CD4-positive, alpha-beta T cell (primary cell): ENCODE measurements around the gene VPS8. TPM values are rescaled to one million over a fixed set of nuclear protein-coding genes. Genes with fewer than 3 reads are reported as not detected.

Experiments used
- ATAC-seq: fragments of 200-7000 bp; cut with Tn5 transposase; one replicate; pipeline ENCODE4 v1.10.0; 2022; ENCODE audit warnings: mild to moderate bottlenecking; ENCODE audit not compliant: poor library complexity
- CTCF ChIA-PET: fragments of 350-600 bp; sonication (Branson Sonifier 250); formaldehyde crosslinking; loops from one replicate; lab custom pipeline; 2021; ENCODE audit warnings: antibody characterized with exemption, inconsistent platforms; lab: Charles Lee
- POLR2A ChIA-PET: fragments of 350-600 bp; sonication (Branson Sonifier 250); formaldehyde crosslinking; loops from one replicate; lab custom pipeline; 2021; ENCODE audit warnings: antibody characterized with exemption, inconsistent platforms; lab: Charles Lee
- DNase-seq, 14 experiments: peaks; one replicate each; pipeline ENCODE4 v3.0.0-alpha.2; 2013 to 2020; ENCODE audit warnings: mixed read lengths in 2 of 14
- H3K27ac ChIP-seq, 2 donors: one replicate each; pipeline versions ENCODE4 v1.5.1 to v1.7.0; 2013; ENCODE audit warnings: low read length in 2 of 2, low read depth in 1 of 2, mild to moderate bottlenecking in 1 of 2
- H3K27me3 ChIP-seq, 2 experiments: 1 replicate in 1 of 2; 2 replicates in 1 of 2; pipeline versions ENCODE4 v1.6.1 to v1.7.0; 2013; ENCODE audit warnings: low read length in 2 of 2, control low read depth in 1 of 2, mild to moderate bottlenecking in 1 of 2, moderate library complexity in 1 of 2; ENCODE audit not compliant: insufficient read depth in 2 of 2, control insufficient read depth in 1 of 2
- H3K36me3 ChIP-seq: one replicate; pipeline ENCODE4 v1.6.1; 2013; ENCODE audit warnings: low read length, control low read depth; ENCODE audit not compliant: insufficient read depth
- H3K4me1 ChIP-seq: one replicate; pipeline ENCODE4 v1.6.1; 2013; ENCODE audit warnings: low read length, control low read depth; ENCODE audit not compliant: insufficient read depth
- H3K4me3 ChIP-seq: one replicate; pipeline ENCODE4 v1.5.1; 2013; ENCODE audit warnings: mild to moderate bottlenecking, low read length, moderate library complexity
- H3K9me3 ChIP-seq, 2 experiments: 1 replicate in 1 of 2; 2 replicates in 1 of 2; pipeline versions ENCODE4 v1.6.1 to v1.7.0; 2013; ENCODE audit warnings: low read length in 2 of 2, mild to moderate bottlenecking in 2 of 2, control low read depth in 1 of 2, moderate library complexity in 1 of 2; ENCODE audit not compliant: control insufficient read depth in 1 of 2, insufficient read depth in 1 of 2
- H3K27ac Mint-ChIP-seq: one replicate; pipeline ENCODE4 v1.8.0; 2020; ENCODE audit warnings: mixed read lengths
- H3K27me3 Mint-ChIP-seq: one replicate; pipeline ENCODE4 v1.8.0; 2021; ENCODE audit warnings: mixed read lengths
- H3K36me3 Mint-ChIP-seq: one replicate; pipeline ENCODE4 v1.8.0; 2021; ENCODE audit warnings: low read depth, mixed read lengths
- H3K4me1 Mint-ChIP-seq: one replicate; pipeline ENCODE4 v1.8.0; 2021; ENCODE audit warnings: low read depth, mixed read lengths
- H3K4me3 Mint-ChIP-seq: one replicate; pipeline ENCODE4 v1.8.0; 2020; ENCODE audit warnings: mild to moderate bottlenecking, mixed read lengths
- H3K9me3 Mint-ChIP-seq: one replicate; pipeline ENCODE4 v1.8.0; 2020; ENCODE audit warnings: mixed read lengths
- CTCF ChIP-seq: fragments of 200-600 bp; IDR thresholded peaks from one replicate; pipeline ENCODE4 v1.8.0; 2022; ENCODE audit warnings: antibody characterized with exemption, mild to moderate bottlenecking
- intact Hi-C, 2 experiments: fragments of 100-400 bp; cut with DNase I in 1 of 2; cut with micrococcal nuclease in 1 of 2; formaldehyde crosslinking; loops; one replicate each; pipeline versions ENCODE4 v1.15.1 to v1.9.0; 2023 to 2025; cut with DNase I, micrococcal nuclease
- total RNA-seq, 174 experiments: library from RNA in 2 of 174; stranded (reverse) in 2 of 174; gene quantifications; one replicate each; pipeline ENCODE4 v1.2.3 and lab custom pipeline; 2021 to 2026

VPS8 gene
- total RNA-seq, 2 experiments from 2014 or later, result 56.8 to 61.2 TPM

GRCh38 chr3:184832044-184832443, 20.1 kb downstream of the VPS8 start:
- Histone ChIP-seq H3K4me3 (no peak overlapping the region), H3K27ac (no peak overlapping the region), H3K4me1 (no peaks in the 10 kb centered on the region), H3K9me3 (no peaks in the 10 kb centered on the region), H3K36me3 (peaks cover 60% of the 10 kb centered on the region), H3K27me3 (no peaks in the 10 kb centered on the region)
- H3K9me3 Mint-ChIP-seq, result no peaks in the 10 kb centered on the region
- H3K27me3 Mint-ChIP-seq, result no peaks in the 10 kb centered on the region
- H3K27ac Mint-ChIP-seq, result no peak overlapping the region
- no peak for TF ChIP-seq CTCF
- H3K36me3 Mint-ChIP-seq, result peaks cover 99% of the 10 kb centered on the region
- ChIA-PET CTCF (interaction anchor here (1.1 kb wide), 1 partner anchor 25 kb away, joined by 3 read pairs; no protein-coding TSS in a partner anchor), POLR2A (interaction anchor here (1.2 kb wide), 1 partner anchor 47 kb away, joined by 4 read pairs; no protein-coding TSS in a partner anchor)
- intact Hi-C loops, result no loop called here
- DNase-seq (no peak), ATAC-seq (no peak)
- H3K4me1 Mint-ChIP-seq, result peaks cover 10% of the 10 kb centered on the region
- no peak overlapping the region for H3K4me3 Mint-ChIP-seq

GRCh38 chr3:184832903-184833302, 20.9 kb downstream of the VPS8 start:
- Mint-ChIP-seq H3K9me3 (no peaks in the 10 kb centered on the region), H3K4me3 (no peak overlapping the region), H3K36me3 (peaks cover 99% of the 10 kb centered on the region), H3K4me1 (peaks cover 5% of the 10 kb centered on the region), H3K27ac (no peak overlapping the region), H3K27me3 (no peaks in the 10 kb centered on the region)
- intact Hi-C loops, result no loop called here
- Histone ChIP-seq H3K27me3 (no peaks in the 10 kb centered on the region), H3K4me3 (no peak overlapping the region), H3K9me3 (no peaks in the 10 kb centered on the region), H3K27ac (no peak overlapping the region), H3K36me3 (peaks cover 60% of the 10 kb centered on the region), H3K4me1 (no peaks in the 10 kb centered on the region)
- ChIA-PET CTCF (interaction anchor here (1.1 kb wide), 1 partner anchor 26 kb away, joined by 3 read pairs; no protein-coding TSS in a partner anchor), POLR2A (no interaction called here)
- TF ChIP-seq CTCF, result no peak
- ATAC-seq (no peak), DNase-seq (no peak)

- no peaks in the 10 kb centered on the region for H3K27me3 Mint-ChIP-seq
- no peaks in the 10 kb centered on the region for H3K9me3 ChIP-seq
- no peaks in the 10 kb centered on the region for H3K4me1 Mint-ChIP-seq
- CTCF ChIA-PET, result no interaction called here
- intact Hi-C loops, result no loop called here
- no peak overlapping the region for H3K4me3 ChIP-seq
- no peak overlapping the region for H3K4me3 Mint-ChIP-seq
- peaks cover 62% of the 10 kb centered on the region for H3K36me3 ChIP-seq
- no peak overlapping the region for H3K27ac Mint-ChIP-seq
- H3K27me3 ChIP-seq, result no peaks in the 10 kb centered on the region
- no peak for DNase-seq
- H3K27ac ChIP-seq, result no peak overlapping the region
- H3K36me3 Mint-ChIP-seq, result peaks cover 93% of the 10 kb centered on the region
- H3K4me1 ChIP-seq, result no peaks in the 10 kb centered on the region
- H3K9me3 Mint-ChIP-seq, result no peaks in the 10 kb centered on the region
- POLR2A ChIA-PET, result interaction anchor here (0.6 kb wide), 1 partner anchor 980 kb away, joined by 3 read pairs; no protein-coding TSS in a partner anchor
- TF ChIP-seq CTCF, result no peak
- ATAC-seq, result no peak
Measured at GRCh38 chr3:184836090-184836822, 24.3 kb downstream of the VPS8 start.
